ENCODE data around the gene TFB2M. TPM values are rescaled to one million over a fixed set of nuclear protein-coding genes. Genes with fewer than 3 reads are reported as not detected.
A peak's percentile ranks its signal among the peaks of the same experiment; 100 is the strongest.
"Not testable (repeated sequence)": the region's sequence is repeated elsewhere in the genome, so short reads cannot be mapped to it uniquely, and the experiment has no call there.

The TFB2M gene
- total RNA-seq, 1 donor from 2014 or later = 6.5 TPM

DNA sequence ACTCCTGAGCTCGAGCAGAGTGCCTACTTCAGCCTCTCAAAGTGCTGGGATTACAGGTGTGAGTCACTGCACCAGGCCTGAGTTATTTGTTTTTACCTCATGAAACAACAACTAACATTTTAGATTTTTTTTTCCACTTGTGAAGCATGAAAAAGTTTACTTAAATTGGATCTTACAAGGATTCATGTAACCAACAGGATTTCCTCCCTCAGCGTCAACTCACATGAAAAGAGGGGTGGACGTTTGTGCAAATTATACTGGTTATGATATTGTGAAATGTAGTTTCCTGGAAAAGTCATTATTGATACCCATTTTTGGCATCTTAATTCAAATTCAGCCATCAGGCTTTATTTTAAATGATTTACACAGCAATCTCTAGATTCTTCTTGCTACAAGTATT, 6.7 kb upstream of the TFB2M start:
- no peak for DNase-seq
- TF ChIP-seq, protein P1, sequence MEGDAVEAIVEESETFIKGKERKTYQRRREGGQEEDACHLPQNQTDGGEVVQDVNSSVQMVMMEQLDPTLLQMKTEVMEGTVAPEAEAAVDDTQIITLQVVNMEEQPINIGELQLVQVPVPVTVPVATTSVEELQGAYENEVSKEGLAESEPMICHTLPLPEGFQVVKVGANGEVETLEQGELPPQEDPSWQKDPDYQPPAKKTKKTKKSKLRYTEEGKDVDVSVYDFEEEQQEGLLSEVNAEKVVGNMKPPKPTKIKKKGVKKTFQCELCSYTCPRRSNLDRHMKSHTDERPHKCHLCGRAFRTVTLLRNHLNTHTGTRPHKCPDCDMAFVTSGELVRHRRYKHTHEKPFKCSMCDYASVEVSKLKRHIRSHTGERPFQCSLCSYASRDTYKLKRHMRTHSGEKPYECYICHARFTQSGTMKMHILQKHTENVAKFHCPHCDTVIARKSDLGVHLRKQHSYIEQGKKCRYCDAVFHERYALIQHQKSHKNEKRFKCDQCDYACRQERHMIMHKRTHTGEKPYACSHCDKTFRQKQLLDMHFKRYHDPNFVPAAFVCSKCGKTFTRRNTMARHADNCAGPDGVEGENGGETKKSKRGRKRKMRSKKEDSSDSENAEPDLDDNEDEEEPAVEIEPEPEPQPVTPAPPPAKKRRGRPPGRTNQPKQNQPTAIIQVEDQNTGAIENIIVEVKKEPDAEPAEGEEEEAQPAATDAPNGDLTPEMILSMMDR (IDR thresholded peaks at IDR 0.05; ENCODE audit: partially characterized antibody, unreplicated experiment) = no peak
- Mint-ChIP-seq H3K4me1 (ENCODE audit: low read depth, unreplicated experiment) (no peaks in the 10 kb centered on the region), H3K9me3 (ENCODE audit: unreplicated experiment) (no peaks in the 10 kb centered on the region), H3K36me3 (ENCODE audit: unreplicated experiment) (no peaks in the 10 kb centered on the region), H3K27me3 (ENCODE audit: unreplicated experiment) (no peaks in the 10 kb centered on the region), H3K27ac (ENCODE audit: unreplicated experiment) (no peak overlapping the region), H3K4me3 (ENCODE audit: unreplicated experiment) (no peak overlapping the region)

DNA sequence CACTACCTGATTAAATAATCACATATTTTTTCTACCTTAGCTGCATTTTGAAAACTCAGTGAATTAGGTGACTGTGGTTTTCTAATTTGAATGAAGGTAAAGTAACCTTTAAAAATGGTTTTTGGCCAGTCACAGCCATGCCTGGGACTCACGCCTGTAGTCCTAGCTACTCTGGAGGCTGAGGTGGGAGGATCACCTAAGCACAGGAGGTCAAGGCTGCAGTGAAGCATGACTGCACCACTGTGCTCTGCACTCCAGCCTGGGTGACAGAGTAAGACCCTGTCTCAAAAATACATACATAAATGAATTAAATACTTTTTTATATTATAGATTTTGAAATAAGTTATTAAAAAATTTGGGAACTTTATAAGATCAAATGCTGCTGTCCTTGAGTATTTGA, 5.9 kb upstream of the TFB2M start:
- Mint-ChIP-seq H3K36me3 (ENCODE audit: unreplicated experiment) (no peaks in the 10 kb centered on the region), H3K4me1 (ENCODE audit: low read depth, unreplicated experiment) (no peaks in the 10 kb centered on the region), H3K27ac (ENCODE audit: unreplicated experiment) (no peak overlapping the region), H3K9me3 (ENCODE audit: unreplicated experiment) (peaks cover under 1% of the 10 kb centered on the region), H3K27me3 (ENCODE audit: unreplicated experiment) (peaks cover under 1% of the 10 kb centered on the region), H3K4me3 (ENCODE audit: unreplicated experiment) (no peak overlapping the region)
- TF ChIP-seq, protein P1 (IDR thresholded peaks at IDR 0.05; ENCODE audit: partially characterized antibody, unreplicated experiment) = no peak
- no peak for DNase-seq

DNA sequence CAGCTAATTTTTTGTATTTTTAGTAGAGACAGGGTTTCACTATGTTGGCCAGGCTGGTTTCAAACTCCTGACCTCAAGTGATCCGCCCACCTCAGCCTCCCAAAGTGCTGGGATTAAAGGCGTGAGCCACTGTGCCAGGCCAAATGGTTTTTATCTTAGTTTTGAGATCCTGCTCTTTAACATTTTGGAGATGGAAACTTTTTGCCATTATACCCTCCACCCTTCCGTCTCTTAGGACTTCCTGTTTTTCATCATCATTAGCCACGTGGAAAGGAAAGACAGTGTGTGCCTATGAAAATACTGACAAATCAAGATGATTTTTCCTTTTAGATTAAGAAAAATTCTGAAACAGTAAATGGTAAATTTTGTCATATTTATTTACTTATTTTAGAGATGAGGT, 5.2 kb upstream of the TFB2M start:
- not testable (repeated sequence) for H3K4me1 Mint-ChIP-seq (ENCODE audit: low read depth, unreplicated experiment); H3K9me3 Mint-ChIP-seq (ENCODE audit: unreplicated experiment); DNase-seq; H3K4me3 Mint-ChIP-seq (ENCODE audit: unreplicated experiment); H3K27me3 Mint-ChIP-seq (ENCODE audit: unreplicated experiment); H3K27ac Mint-ChIP-seq (ENCODE audit: unreplicated experiment); H3K36me3 Mint-ChIP-seq (ENCODE audit: unreplicated experiment)

DNA sequence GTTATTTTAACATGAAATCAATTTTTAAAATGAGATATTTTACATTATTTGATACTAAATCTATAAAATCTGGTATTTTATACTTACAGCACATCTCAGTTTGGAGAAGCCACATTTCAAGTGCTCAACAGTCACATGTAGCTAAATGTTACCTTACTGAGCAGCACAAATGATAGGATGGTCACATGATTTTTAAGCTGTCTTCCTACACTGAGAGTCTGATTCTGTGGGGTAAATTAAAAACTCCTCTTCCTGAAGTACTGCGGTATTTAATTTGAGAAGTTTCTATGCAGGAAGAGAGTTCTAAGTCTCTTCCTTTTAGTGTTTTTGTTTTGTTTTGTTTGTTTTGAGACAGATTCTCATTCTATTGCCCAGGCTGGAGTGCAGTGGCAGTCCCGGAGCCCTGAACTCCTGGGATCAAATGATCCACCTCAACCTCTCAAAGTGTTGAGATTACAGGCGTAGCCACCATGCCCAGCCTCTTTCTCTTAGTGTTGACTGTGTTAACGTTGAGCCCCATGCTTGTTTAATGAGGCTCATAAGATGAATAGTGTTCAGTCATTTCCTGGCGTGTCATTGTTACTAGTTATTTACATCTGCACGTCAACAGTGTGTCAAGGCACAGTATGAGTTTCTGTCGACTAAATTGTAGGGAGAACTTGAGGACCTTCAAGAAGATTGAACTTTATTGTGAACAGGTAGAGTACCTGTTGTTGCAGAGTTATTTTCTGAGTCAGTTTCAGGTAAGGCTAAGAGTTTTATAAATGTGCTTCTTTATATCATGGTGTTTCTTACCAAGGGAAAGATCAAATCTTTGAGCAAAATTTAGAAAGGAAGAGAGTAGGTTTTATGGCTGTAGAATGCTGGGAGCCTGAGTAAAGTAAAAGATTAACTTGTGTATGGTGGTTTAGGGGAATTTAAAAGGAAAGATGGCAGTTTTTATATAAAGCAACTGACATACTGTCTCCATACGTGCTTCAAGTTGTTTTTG, 3.5 kb upstream of the TFB2M start:
- peaks cover 3% of the 10 kb centered on the region for H3K4me1 Mint-ChIP-seq (ENCODE audit: low read depth, unreplicated experiment)
- peaks cover 5% of the 10 kb centered on the region for H3K9me3 Mint-ChIP-seq (ENCODE audit: unreplicated experiment)
- H3K27me3 Mint-ChIP-seq (ENCODE audit: unreplicated experiment) = peaks cover 3% of the 10 kb centered on the region
- TF ChIP-seq, protein P1 (IDR thresholded peaks at IDR 0.05; ENCODE audit: partially characterized antibody, unreplicated experiment) = no peak
- H3K4me3 Mint-ChIP-seq (ENCODE audit: unreplicated experiment) = no peak overlapping the region
- no peak overlapping the region for H3K27ac Mint-ChIP-seq (ENCODE audit: unreplicated experiment)
- H3K36me3 Mint-ChIP-seq (ENCODE audit: unreplicated experiment) = no peaks in the 10 kb centered on the region
- DNase-seq = no peak

DNA sequence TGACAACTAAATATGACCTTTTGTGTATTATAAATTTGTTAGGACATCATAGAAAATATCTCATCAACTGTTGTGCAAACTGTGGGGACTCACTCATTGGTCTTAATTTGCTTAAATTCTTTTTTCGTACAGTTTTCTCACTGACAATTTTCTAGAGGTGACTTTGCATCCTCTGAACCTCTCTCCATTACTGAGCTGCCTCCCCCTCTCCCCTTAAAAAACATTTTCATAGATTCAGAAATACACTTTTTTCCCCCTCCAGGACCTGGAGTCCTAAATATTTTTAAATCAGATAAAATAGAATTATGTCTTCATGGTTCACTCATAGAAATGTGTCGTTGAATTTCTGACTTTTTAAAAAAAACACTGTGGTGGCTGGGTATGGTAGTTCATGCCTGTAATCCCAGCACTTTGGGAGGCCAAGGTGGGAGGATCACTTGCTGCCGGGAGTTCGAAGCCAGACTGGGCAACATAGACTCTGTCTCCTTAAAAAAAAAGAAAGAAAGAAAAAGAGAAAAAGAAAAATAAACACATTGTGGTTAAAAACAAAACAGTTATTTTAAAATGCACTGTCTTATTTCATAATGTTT, 1.7 kb upstream of the TFB2M start:
- Mint-ChIP-seq H3K27me3 (ENCODE audit: unreplicated experiment) (peaks cover 4% of the 10 kb centered on the region), H3K36me3 (ENCODE audit: unreplicated experiment) (no peaks in the 10 kb centered on the region), H3K4me1 (ENCODE audit: low read depth, unreplicated experiment) (peaks cover 3% of the 10 kb centered on the region), H3K4me3 (ENCODE audit: unreplicated experiment) (peak overlapping the region; percentile 90), H3K9me3 (ENCODE audit: unreplicated experiment) (peaks cover 5% of the 10 kb centered on the region), H3K27ac (ENCODE audit: unreplicated experiment) (no peak overlapping the region)
- TF ChIP-seq, protein P1 (IDR thresholded peaks at IDR 0.05; ENCODE audit: partially characterized antibody, unreplicated experiment) = no peak
- no peak for DNase-seq
